Activated CD8-positive, alpha-beta memory T cell treated with anti-CD3 and anti-CD28 coated beads for 24 hours (primary cell): Measurements from ENCODE around the gene SRSF9.
"Not testable (repeated sequence)": the region's sequence is repeated elsewhere in the genome, so short reads cannot be mapped to it uniquely, and the experiment has no call there.

ENCODE experiments used
- DNase-seq: peaks from one replicate; pipeline ENCODE4 v3.0.0-alpha.2; 2020

SRSF9 gene

DNA sequence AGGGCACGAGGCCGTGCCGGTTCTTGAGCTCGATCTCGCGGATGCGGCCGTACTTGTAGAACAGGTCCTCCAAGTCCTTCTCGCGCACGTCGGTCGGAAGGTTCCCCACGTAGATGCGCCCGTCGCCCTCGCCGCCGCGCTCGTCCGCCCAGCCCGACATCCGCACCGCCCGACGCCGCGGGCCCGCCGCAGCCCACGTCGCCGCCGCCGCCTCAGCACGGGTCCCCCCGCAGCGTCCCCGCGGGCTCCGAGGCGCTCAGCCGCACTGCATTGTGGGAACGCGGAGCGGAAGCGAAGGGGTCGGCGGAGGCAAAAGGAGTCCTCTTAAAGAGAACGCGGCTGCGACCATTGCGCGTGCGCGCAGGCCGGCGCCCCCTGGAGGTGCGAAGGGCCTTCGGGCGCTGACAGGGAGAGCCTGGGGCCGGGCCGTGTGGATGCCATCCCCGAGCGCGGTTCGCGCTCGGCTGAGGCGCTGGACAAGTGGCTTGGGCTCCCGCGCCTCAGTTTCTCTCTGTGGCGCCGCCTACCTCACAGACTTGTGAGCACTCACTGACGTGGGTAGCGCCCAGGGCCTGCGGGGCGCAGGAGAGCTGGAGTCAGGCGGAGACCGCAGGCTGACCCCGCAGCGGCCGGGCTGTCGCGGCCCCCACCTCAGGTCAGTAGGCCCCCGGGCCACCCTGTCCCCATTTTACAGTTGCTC is at the start of gene SRSF9:
Gene SRSF9 (minus strand): TSS at position 299 of the 700 bp plus-strand sequence. CDS start 139 bp downstream, at position 160.
- peak; percentile 98 for DNase-seq

DNA sequence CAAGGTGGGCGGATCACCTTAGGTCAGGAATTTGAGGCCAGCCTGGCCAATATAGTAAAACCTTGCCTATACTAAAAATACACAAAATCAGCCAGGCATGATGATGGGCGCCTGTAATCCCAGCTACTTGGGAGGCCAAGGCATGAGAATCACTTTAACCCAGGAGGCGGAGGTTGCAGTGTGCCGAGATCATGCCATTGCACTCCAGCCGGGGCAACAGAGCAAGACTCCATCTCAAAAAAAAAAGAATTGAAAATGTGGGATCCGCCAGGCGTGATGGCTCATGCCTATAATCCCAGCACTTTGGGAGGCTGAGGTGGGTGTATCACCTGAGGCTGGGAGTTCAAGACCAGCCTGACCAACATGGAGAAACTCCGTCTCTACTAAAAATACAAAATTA is 49.8 kb upstream of the SRSF9 start:
- DNase-seq, result not testable (repeated sequence)

- DNase-seq, result no peak
Measured at GRCh38 chr12:120515496-120515895, 45.9 kb upstream of the SRSF9 start.

GRCh38 chr12:120514002-120514401 is 44.5 kb upstream of the SRSF9 start:
- no peak for DNase-seq

- DNase-seq, result no peak
Measured at GRCh38 chr12:120508537-120508936, 39.0 kb upstream of the SRSF9 start.

- no peak for DNase-seq
Measured at GRCh38 chr12:120504587-120504986, 35.0 kb upstream of the SRSF9 start.

DNA sequence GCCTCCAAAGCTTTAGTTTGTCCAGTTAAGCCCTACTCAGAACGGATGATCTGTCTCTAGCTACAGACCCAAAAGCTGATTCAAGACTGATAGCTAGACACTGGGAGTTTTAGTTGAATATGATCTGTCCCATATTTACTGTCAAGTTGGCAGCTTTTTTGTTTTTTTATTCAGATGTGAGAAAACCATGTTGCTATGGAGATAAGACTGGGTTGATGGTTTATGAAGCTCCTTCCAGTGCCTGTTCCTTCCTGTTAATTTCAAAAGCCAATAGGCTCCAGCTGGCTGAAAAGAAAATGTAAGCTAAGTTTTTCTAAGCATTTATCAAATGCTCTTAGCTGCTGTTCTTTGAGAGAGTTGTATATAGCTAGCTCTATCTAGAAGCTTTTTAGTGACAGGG is 31.0 kb upstream of the SRSF9 start:
- no peak for DNase-seq

DNA sequence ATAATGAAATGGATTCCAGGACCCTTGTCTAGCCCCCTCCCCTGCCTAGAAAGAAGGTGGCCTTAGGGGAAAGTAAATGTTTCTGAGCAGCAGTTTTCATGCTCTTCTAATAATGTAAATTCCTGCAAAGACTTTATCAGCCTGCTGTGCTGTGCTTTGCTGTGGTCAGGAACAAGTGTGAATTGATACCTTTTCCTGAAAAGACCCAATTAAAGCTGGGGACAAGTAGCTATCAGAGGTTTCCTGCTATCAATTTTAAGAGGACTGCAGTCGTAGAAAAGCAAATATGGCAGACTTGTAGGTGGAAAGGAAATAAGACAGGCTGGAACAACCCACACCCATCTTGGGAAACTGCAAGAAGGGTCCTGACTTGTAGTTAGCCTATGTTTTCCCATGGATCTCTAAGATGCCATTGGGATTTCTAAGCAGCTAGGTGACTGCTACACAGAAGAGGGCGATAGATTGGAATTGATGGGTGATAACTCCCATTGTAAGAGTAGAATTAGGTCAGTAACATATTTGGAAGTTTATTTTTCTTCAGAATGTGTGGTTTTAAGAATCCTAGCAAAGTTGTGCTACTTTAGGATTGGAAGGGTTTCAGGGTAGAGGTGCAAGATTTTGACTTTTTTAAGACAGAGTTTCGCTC is 29.4 kb upstream of the SRSF9 start:
- no peak for DNase-seq

- no peak for DNase-seq
Measured at GRCh38 chr12:120497524-120498150, 28.1 kb upstream of the SRSF9 start.

GRCh38 chr12:120496413-120497340 is 27.1 kb upstream of the SRSF9 start:
- DNase-seq, result peak; percentile 71

GRCh38 chr12:120495731-120496412 is 26.3 kb upstream of the SRSF9 start, which contains the start of gene DYNLL1:
TSS of gene DYNLL1 (plus strand) at chr12:120496113. CDS start at chr12:120496422, 309 bp downstream.
- DNase-seq, result peak; percentile 100

DNA sequence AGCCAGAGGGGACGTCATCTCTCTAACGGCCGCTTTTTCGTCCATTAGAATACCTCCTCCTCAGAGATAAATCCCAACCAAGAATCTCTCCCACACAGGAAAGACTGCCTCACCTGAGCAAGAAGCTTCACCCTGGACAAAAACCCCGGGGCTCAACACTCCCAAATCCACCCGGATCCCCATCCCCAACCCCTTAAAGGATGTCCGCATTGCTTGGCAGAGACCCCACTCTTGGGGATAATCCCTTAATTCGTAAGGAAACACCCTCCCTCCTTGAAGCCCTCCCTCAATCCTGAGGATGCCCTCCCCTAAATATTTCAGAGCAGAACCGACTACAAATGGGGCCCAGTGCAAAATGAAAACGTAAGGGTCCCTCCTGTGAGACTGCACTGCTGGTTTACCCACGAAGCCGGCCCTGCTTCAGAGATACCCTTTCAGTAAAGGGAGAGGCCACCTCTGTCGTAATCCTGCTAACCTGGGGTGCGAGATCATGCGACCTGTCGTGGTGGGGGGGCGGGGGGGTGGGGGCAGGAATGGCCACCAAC is 25.7 kb upstream of the SRSF9 start:
- DNase-seq, result no peak

DNA sequence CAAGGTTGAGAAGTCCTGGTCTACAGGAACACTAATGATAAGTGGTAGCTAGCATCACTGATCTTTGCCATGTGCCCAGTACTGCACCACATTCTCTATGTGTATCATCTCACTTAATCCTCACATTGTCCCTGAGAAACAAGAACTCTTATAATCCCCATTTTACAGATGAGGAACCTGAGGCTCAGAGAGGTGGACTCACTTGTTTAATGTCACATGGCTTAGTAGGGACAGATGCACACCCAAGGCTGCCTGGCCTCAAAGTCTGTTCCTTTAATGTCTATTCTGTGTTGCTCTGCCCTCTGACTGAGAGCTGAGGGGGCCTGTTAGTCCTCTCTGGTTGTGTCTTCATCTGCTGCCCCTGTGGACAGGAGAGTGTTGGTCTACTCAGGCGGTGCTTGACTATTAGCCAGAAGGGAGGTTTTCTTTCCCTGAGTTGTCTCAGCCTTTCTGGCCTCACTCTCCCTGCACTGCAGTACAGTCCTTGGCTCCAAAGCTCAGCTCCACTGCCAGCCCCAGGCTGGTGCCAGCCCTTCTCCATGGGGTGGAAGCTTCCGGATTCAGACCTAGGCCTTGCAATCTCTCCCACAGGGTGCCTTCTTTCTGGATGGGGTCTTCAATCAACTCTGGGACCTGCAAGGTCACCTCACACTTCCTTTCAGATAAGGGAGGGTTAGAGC is 21.4 kb upstream of the SRSF9 start:
- DNase-seq, result no peak

GRCh38 chr12:120490325-120490724 is 20.8 kb upstream of the SRSF9 start:
- no peak for DNase-seq

- DNase-seq, result no peak
Measured at GRCh38 chr12:120489018-120489417, 19.5 kb upstream of the SRSF9 start.

- DNase-seq, result no peak
Measured at GRCh38 chr12:120488057-120488640, 18.6 kb upstream of the SRSF9 start.

DNA sequence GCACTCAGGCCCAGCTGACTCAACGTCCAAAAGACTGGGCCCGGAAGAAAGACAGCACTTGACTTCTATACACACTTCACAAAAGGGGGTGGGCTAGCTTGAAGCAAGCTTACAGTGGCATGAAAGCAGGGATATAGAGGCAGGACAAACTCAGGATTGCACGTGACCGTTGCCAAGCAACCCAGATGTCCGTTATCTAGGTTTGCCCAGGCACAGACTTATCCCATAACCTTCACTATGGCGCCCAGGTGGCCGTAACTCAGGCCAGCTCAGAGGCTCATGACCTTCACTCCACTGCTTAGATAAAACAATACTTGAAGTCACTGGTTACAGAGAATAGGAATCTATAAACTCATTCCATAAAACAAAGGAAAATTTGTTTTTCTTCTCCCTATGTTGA is 18.0 kb upstream of the SRSF9 start:
- DNase-seq, result not testable (repeated sequence)

GRCh38 chr12:120485961-120486881 is 16.7 kb upstream of the SRSF9 start:
- no peak for DNase-seq

GRCh38 chr12:120483621-120484020 is 14.1 kb upstream of the SRSF9 start:
- DNase-seq, result no peak
